ENCODE data around the gene RGS7BP.

The RGS7BP gene

DNA sequence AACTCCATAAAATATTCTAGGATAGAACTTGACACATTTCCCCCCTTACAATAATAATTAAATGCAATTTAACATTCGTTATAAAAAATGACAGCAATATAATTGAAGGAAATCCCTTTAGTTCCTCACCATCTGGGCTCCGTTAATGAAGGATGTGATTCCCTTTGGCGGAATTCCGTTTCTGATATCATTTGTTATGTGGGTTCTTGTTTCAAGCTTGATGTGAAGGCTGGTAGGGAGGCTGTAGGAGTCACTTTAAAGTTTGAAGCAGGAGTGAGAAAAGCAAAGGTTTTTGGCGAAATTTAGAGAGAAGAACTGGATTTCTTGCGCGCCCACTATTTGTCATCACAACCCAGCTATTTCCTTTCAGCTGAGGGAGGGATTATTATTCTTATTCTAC, 4.0 kb downstream of the RGS7BP start:
- no peaks in the 10 kb centered on the region for H3K27me3 ChIP-seq (ENCODE audit: low read depth, low read length)
- no peaks in the 10 kb centered on the region for H3K9me3 ChIP-seq (ENCODE audit: control insufficient read depth in 1 of 2, low read length in 2 of 2)
- H3K36me3 ChIP-seq (ENCODE audit: control insufficient read depth in 1 of 2, insufficient read depth in 2 of 2, low read length in 2 of 2): no peaks in the 10 kb centered on the region
- peaks cover 0 to 8% of the 10 kb centered on the region in 2 donors for H3K4me1 ChIP-seq (ENCODE audit: control insufficient read depth in 1 of 2, insufficient read depth in 2 of 2, low read length in 2 of 2)
- H3K4me3 ChIP-seq (ENCODE audit: low read depth in 1 of 2, low read length in 2 of 2): no peak overlapping the region
- no peak overlapping the region for H3K27ac ChIP-seq (ENCODE audit: low read length)

DNA sequence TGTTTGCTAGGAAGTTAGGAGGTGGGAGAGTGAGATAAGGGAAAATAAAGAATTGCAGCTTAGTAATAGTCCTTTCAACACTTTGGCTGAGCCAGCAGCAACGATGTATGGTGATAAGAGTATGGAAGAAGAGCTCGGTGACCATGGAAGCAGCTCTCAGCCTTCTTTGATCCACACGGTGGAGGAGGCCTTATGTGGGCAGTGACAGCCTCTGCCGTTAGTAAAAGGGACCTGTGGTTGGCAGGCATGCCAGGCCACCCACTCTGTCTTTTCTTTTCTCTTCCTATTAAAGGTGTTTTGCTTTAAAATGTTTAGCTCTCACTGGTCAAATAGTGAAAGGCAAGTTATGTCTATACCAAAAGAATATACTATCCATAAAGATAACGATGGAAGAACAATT, 7.7 kb downstream of the RGS7BP start:
- Histone ChIP-seq H3K27ac (ENCODE audit: low read length) (no peak overlapping the region), H3K9me3 (ENCODE audit: control insufficient read depth in 1 of 2, low read length in 2 of 2) (no peaks in the 10 kb centered on the region), H3K36me3 (ENCODE audit: control insufficient read depth in 1 of 2, insufficient read depth in 2 of 2, low read length in 2 of 2) (no peaks in the 10 kb centered on the region), H3K4me3 (ENCODE audit: low read depth in 1 of 2, low read length in 2 of 2) (no peak overlapping the region), H3K27me3 (ENCODE audit: low read depth, low read length) (no peaks in the 10 kb centered on the region), H3K4me1 (ENCODE audit: control insufficient read depth in 1 of 2, insufficient read depth in 2 of 2, low read length in 2 of 2) (no peaks in the 10 kb centered on the region)

DNA sequence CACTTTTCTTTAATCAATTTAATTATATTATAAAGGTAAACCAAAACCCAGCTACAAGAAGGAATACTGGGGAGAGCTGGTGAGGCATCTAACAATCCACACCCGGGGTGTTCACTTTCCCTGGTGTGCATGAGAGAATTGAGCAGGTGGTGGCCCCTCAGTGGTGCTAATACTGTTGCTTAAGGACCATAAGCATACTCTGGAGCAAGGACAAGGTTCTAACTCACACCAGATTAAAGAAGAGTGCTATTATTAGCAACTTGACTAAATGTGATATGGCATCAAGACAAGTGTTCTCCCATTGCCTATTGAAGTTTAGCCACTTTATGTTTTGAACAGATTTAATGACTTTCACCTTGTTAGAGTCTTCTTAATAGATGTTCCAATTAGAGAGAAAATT, 8.8 kb downstream of the RGS7BP start:
- no peak overlapping the region for H3K4me3 ChIP-seq (ENCODE audit: low read depth in 1 of 2, low read length in 2 of 2)
- no peaks in the 10 kb centered on the region for H3K27me3 ChIP-seq (ENCODE audit: low read depth, low read length)
- no peak overlapping the region for H3K27ac ChIP-seq (ENCODE audit: low read length)
- no peaks in the 10 kb centered on the region for H3K36me3 ChIP-seq (ENCODE audit: control insufficient read depth in 1 of 2, insufficient read depth in 2 of 2, low read length in 2 of 2)
- H3K4me1 ChIP-seq (ENCODE audit: control insufficient read depth in 1 of 2, insufficient read depth in 2 of 2, low read length in 2 of 2): no peaks in the 10 kb centered on the region
- no peaks in the 10 kb centered on the region for H3K9me3 ChIP-seq (ENCODE audit: control insufficient read depth in 1 of 2, low read length in 2 of 2)

DNA sequence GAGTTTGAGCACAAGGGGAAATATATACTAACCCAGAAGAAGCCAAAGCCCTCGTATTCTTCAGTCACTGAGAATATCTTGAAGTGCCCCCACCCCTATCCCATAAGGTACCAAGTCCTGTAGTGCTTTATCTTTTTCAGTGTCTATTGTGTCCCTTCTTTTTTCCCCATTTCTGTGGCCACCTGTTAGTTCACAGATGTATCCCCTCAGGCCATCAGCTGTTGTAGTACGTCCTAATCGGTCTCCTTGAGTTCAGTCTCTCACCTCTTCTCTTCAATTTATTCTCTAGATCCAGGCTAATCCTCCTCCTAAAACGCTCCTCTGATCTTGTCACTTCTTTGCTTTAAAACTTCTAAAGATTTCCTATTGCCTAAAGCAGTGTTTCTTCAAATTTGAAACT, 10.4 kb downstream of the RGS7BP start:
- H3K4me3 ChIP-seq (ENCODE audit: low read depth in 1 of 2, low read length in 2 of 2): no peak overlapping the region
- H3K36me3 ChIP-seq (ENCODE audit: control insufficient read depth in 1 of 2, insufficient read depth in 2 of 2, low read length in 2 of 2): no peaks in the 10 kb centered on the region
- H3K9me3 ChIP-seq (ENCODE audit: control insufficient read depth in 1 of 2, low read length in 2 of 2): no peaks in the 10 kb centered on the region
- H3K4me1 ChIP-seq (ENCODE audit: control insufficient read depth in 1 of 2, insufficient read depth in 2 of 2, low read length in 2 of 2): no peaks in the 10 kb centered on the region
- H3K27ac ChIP-seq (ENCODE audit: low read length): no peak overlapping the region
- no peaks in the 10 kb centered on the region for H3K27me3 ChIP-seq (ENCODE audit: low read depth, low read length)

DNA sequence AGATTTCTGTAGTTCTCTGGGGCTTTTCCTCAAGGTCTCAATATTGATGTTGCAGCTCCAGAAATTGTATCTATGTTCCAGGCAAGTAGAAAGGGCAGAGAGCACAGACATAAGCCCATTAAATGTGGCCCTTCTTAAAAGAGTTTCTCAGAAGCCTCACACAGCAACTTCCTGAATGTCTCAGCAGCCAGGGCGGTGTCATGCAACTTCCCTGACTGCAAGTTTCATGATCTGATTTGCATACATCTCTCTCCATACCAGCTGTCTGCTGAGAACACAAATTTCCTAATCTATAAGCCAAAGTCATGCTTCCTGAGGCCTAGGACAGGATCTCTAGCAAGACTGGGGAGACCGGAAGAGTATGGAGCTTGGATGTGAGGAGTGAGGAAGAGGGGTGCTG, 13.0 kb downstream of the RGS7BP start:
- Histone ChIP-seq H3K27ac (ENCODE audit: low read length) (no peak overlapping the region), H3K36me3 (ENCODE audit: control insufficient read depth in 1 of 2, insufficient read depth in 2 of 2, low read length in 2 of 2) (no peaks in the 10 kb centered on the region), H3K4me3 (ENCODE audit: low read depth in 1 of 2, low read length in 2 of 2) (no peak overlapping the region), H3K4me1 (ENCODE audit: control insufficient read depth in 1 of 2, insufficient read depth in 2 of 2, low read length in 2 of 2) (no peaks in the 10 kb centered on the region), H3K27me3 (ENCODE audit: low read depth, low read length) (no peaks in the 10 kb centered on the region), H3K9me3 (ENCODE audit: control insufficient read depth in 1 of 2, low read length in 2 of 2) (no peaks in the 10 kb centered on the region)

DNA sequence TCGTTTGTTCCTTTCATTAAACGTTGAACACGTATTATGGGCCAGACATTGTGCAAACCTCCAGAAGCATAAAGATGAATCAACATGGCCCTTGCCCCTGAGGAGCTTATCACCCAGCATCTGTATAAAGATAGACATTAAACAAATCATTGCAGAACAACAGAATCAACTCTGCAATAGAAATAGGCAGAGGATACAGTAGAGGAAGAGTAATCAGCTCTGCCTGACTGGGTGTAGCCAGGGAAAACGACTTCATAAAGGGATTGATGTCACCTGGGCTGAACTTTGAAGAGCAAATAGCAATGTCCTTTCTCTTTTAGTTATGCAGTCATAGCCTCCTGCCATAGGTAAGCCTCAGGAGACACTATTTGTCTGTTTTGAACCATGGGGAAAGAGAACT, 13.4 kb downstream of the RGS7BP start:
- Histone ChIP-seq H3K4me3 (ENCODE audit: low read depth in 1 of 2, low read length in 2 of 2) (no peak overlapping the region), H3K27me3 (ENCODE audit: low read depth, low read length) (no peaks in the 10 kb centered on the region), H3K36me3 (ENCODE audit: control insufficient read depth in 1 of 2, insufficient read depth in 2 of 2, low read length in 2 of 2) (no peaks in the 10 kb centered on the region), H3K4me1 (ENCODE audit: control insufficient read depth in 1 of 2, insufficient read depth in 2 of 2, low read length in 2 of 2) (no peaks in the 10 kb centered on the region), H3K27ac (ENCODE audit: low read length) (no peak overlapping the region), H3K9me3 (ENCODE audit: control insufficient read depth in 1 of 2, low read length in 2 of 2) (no peaks in the 10 kb centered on the region)

DNA sequence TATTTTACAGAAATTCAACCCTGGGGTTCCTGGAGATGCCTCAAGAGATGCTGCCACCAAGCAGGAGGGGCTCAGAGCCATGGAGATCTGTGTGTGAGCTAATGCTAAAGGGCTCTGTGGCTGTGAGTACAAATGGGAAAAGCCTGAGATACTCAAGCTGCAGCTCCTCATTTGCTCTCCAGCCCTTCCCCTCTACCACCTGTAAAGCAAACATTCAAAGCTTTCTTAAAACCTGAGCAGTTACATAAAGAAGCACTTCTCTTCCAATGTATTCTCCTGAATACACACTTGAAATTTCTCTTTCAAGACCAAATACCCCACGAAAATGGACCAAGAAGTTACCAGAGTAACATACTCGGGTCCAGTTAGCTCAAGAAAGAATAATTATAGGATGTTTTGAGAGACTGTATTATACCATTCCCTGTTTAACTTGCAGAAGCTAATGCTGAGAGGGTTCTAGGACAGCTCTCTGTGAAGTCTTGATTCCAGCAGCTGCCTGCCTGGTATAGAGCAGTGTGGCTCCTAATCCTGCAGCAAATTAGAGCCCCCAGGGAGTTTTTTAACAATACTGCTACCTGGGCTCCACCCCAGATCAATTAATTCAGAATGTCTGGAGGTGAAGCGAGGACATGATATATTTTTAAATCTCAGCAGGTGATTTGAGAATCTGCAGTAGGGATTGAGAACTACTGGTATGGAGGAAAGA, 21.1 kb downstream of the RGS7BP start:
- no peaks in the 10 kb centered on the region for H3K9me3 ChIP-seq (ENCODE audit: control insufficient read depth in 1 of 2, low read length in 2 of 2)
- H3K27me3 ChIP-seq (ENCODE audit: low read depth, low read length): no peaks in the 10 kb centered on the region
- H3K4me1 ChIP-seq (ENCODE audit: control insufficient read depth in 1 of 2, insufficient read depth in 2 of 2, low read length in 2 of 2): peaks cover 0 to 4% of the 10 kb centered on the region in 2 donors
- no peak overlapping the region for H3K27ac ChIP-seq (ENCODE audit: low read length)
- no peaks in the 10 kb centered on the region for H3K36me3 ChIP-seq (ENCODE audit: control insufficient read depth in 1 of 2, insufficient read depth in 2 of 2, low read length in 2 of 2)
- no peak overlapping the region for H3K4me3 ChIP-seq (ENCODE audit: low read depth in 1 of 2, low read length in 2 of 2)

DNA sequence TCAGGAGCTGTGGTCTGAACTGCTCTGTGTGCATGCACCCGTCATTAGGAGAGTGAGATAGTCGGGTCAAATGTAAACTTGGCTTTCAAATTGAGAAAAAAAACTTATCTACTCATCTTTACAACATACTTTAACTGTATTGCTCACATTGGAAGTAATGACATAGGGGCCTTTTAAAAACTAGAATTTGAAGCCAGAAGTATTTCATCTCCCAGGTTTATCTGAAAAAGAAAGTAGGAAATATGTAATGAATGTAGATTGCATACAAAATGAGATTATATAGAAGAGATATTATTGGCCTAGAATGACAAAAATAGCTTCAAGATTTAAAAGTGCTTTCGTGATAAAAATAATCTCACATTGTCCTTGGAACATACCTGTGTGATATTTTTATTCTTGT, 24.3 kb downstream of the RGS7BP start:
- H3K9me3 ChIP-seq (ENCODE audit: control insufficient read depth in 1 of 2, low read length in 2 of 2): no peaks in the 10 kb centered on the region
- peaks cover 0 to 4% of the 10 kb centered on the region in 2 donors for H3K4me1 ChIP-seq (ENCODE audit: control insufficient read depth in 1 of 2, insufficient read depth in 2 of 2, low read length in 2 of 2)
- no peak overlapping the region for H3K4me3 ChIP-seq (ENCODE audit: low read depth in 1 of 2, low read length in 2 of 2)
- no peaks in the 10 kb centered on the region for H3K36me3 ChIP-seq (ENCODE audit: control insufficient read depth in 1 of 2, insufficient read depth in 2 of 2, low read length in 2 of 2)
- no peaks in the 10 kb centered on the region for H3K27me3 ChIP-seq (ENCODE audit: low read depth, low read length)
- no peak overlapping the region for H3K27ac ChIP-seq (ENCODE audit: low read length)

DNA sequence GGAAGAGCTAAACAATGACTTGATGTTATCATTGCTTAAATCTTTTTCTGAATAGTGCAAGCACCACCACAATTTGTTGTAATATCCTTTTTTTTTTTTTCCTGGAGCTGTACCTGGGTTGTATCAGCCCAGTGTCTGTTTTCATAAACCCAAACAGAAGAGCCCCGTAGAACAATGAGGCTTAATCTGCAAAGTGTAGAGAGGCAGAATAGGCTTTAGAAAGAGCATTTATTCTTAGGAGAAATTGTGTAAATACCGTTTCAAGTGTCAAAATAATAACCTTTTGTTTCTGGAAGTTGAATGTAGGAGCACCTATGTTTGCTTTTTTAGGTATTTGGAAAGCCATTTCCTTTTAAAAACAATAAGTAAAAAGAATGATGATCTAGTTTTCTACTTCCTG, 26.4 kb downstream of the RGS7BP start:
- Histone ChIP-seq H3K4me1 (ENCODE audit: control insufficient read depth in 1 of 2, insufficient read depth in 2 of 2, low read length in 2 of 2) (peaks cover 0 to 4% of the 10 kb centered on the region in 2 donors), H3K4me3 (ENCODE audit: low read depth in 1 of 2, low read length in 2 of 2) (no peak overlapping the region), H3K36me3 (ENCODE audit: control insufficient read depth in 1 of 2, insufficient read depth in 2 of 2, low read length in 2 of 2) (no peaks in the 10 kb centered on the region), H3K9me3 (ENCODE audit: control insufficient read depth in 1 of 2, low read length in 2 of 2) (no peaks in the 10 kb centered on the region), H3K27ac (ENCODE audit: low read length) (no peak overlapping the region), H3K27me3 (ENCODE audit: low read depth, low read length) (no peaks in the 10 kb centered on the region)

DNA sequence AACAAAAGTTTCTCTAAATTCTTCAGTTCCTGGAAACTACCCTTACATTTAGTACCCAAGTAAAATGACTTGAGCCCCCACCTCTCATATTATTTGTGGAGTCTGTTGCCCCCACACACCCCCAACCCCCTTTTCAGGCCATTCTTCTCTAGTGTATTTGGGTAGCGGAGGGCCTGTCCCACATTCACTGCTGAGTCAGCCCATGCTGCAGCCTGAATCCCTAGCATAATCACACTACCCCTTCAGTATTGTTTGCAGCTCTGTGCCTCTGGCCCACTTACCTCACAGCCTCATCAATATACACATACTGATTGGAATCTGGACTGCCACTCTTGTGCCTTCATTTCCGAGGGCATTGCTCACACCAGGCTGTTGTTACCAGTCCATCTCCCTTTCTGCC, 26.8 kb downstream of the RGS7BP start:
- no peaks in the 10 kb centered on the region for H3K36me3 ChIP-seq (ENCODE audit: control insufficient read depth in 1 of 2, insufficient read depth in 2 of 2, low read length in 2 of 2)
- no peak overlapping the region for H3K4me3 ChIP-seq (ENCODE audit: low read depth in 1 of 2, low read length in 2 of 2)
- H3K4me1 ChIP-seq (ENCODE audit: control insufficient read depth in 1 of 2, insufficient read depth in 2 of 2, low read length in 2 of 2): peaks cover 0 to 4% of the 10 kb centered on the region in 2 donors
- no peaks in the 10 kb centered on the region for H3K9me3 ChIP-seq (ENCODE audit: control insufficient read depth in 1 of 2, low read length in 2 of 2)
- H3K27me3 ChIP-seq (ENCODE audit: low read depth, low read length): no peaks in the 10 kb centered on the region
- no peak overlapping the region for H3K27ac ChIP-seq (ENCODE audit: low read length)

DNA sequence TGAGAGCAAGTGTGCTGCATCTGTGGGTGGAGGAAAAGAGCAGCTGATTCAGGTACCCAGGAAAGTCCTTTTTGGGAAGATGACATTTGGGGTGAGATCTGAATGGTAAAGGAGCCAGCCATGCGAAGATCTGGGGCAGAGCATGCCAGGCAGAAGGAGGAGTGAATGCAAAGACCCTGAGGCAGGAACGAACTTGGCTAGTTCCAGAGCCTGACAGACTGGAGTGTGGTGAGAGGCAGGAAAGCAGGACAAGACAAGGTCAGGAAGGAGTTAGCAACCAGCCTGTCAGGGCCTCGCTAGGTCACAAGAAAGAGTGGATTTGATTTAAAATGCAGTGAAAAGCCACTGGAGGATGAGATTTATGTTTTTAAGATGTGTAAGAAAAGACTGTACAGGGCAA, 28.2 kb downstream of the RGS7BP start:
- no peaks in the 10 kb centered on the region for H3K27me3 ChIP-seq (ENCODE audit: low read depth, low read length)

DNA sequence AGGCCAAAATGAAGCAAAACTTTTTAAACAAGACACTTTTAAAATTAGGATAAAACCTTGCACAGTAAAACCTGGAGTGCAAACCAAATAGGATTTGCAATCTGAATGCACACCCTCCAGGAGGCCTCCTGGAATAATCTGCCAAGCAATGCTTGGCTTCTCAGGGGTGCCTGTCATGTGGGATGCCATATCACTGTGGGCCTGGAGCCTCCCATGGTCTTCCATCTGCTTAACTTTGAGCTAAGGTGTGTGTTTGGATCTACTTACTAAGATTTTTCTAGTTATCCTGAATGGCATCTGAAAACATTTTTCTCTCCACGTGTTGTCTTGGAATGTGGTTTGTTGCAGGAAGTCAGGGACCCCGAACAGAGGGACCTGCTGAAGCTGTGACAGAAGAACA, 52.1 kb downstream of the RGS7BP start:
- no peak overlapping the region for H3K4me3 ChIP-seq (ENCODE audit: low read depth in 1 of 2, low read length in 2 of 2)
- no peak overlapping the region for H3K27ac ChIP-seq (ENCODE audit: low read length)
- no peaks in the 10 kb centered on the region for H3K36me3 ChIP-seq (ENCODE audit: control insufficient read depth in 1 of 2, insufficient read depth in 2 of 2, low read length in 2 of 2)
- no peaks in the 10 kb centered on the region for H3K4me1 ChIP-seq (ENCODE audit: control insufficient read depth in 1 of 2, insufficient read depth in 2 of 2, low read length in 2 of 2)
- no peaks in the 10 kb centered on the region for H3K27me3 ChIP-seq (ENCODE audit: low read depth, low read length)
- peaks cover 0 to 2% of the 10 kb centered on the region in 2 donors for H3K9me3 ChIP-seq (ENCODE audit: control insufficient read depth in 1 of 2, low read length in 2 of 2)

More for the DNA sequence above, 28.2 kb downstream of the RGS7BP start:
- Histone ChIP-seq H3K36me3 (ENCODE audit: control insufficient read depth in 1 of 2, insufficient read depth in 2 of 2, low read length in 2 of 2) (no peaks in the 10 kb centered on the region), H3K4me3 (ENCODE audit: low read depth in 1 of 2, low read length in 2 of 2) (no peak overlapping the region), H3K27ac (ENCODE audit: low read length) (no peak overlapping the region), H3K9me3 (ENCODE audit: control insufficient read depth in 1 of 2, low read length in 2 of 2) (no peaks in the 10 kb centered on the region), H3K4me1 (ENCODE audit: control insufficient read depth in 1 of 2, insufficient read depth in 2 of 2, low read length in 2 of 2) (peaks cover 0 to 4% of the 10 kb centered on the region in 2 donors)
